Activated T-helper 1 cell treated with anti-CD3 and anti-CD28 coated beads, Interleukin-12 subunit alpha, Interleukin-12 subunit beta, Interleukin-2, Interleukin-4 antibody, amounts not matched to agents 30 ng/mL and 10 ng/mL and 1 ng/mL, durations not matched to agents 14 hours and 24 hours and 36 hours (primary cell): ENCODE data around the gene SLAMF1. TPM values are rescaled to one million over a fixed set of nuclear protein-coding genes. Genes with fewer than 3 reads are reported as not detected.

ENCODE experiments used
- DNase-seq: peaks from one replicate; pipeline ENCODE4 v3.0.0; 2021; ENCODE audit warnings: low spot score
- H3K27ac Mint-ChIP-seq: one replicate; pipeline ENCODE4 v1.8.0; 2021; ENCODE audit warnings: mild to moderate bottlenecking, mixed read lengths
- H3K27me3 Mint-ChIP-seq: one replicate; pipeline ENCODE4 v1.8.0; 2022; ENCODE audit warnings: mild to moderate bottlenecking, moderate library complexity, mixed read lengths; ENCODE audit not compliant: insufficient read depth
- H3K36me3 Mint-ChIP-seq: one replicate; pipeline ENCODE4 v1.8.0; 2021; ENCODE audit warnings: low read depth, mixed read lengths
- H3K4me1 Mint-ChIP-seq: one replicate; pipeline ENCODE4 v1.8.0; 2021; ENCODE audit warnings: low read depth, mixed read lengths
- H3K4me3 Mint-ChIP-seq: one replicate; pipeline ENCODE4 v1.8.0; 2021; ENCODE audit warnings: mild to moderate bottlenecking, moderate library complexity, mixed read lengths
- H3K9me3 Mint-ChIP-seq: one replicate; pipeline ENCODE4 v1.8.0; 2021; ENCODE audit warnings: mixed read lengths
- intact Hi-C: fragments of 100-400 bp; cut with micrococcal nuclease; formaldehyde crosslinking; loops from one replicate; pipeline ENCODE4 v1.15.1; 2024
- total RNA-seq: library from RNA; stranded (reverse); gene quantifications from 2 replicates; pipeline ENCODE4 v1.2.3, GENCODE V29; 2022

Gene SLAMF1
- total RNA-seq, 1 donor from 2014 or later = 118 TPM

DNA sequence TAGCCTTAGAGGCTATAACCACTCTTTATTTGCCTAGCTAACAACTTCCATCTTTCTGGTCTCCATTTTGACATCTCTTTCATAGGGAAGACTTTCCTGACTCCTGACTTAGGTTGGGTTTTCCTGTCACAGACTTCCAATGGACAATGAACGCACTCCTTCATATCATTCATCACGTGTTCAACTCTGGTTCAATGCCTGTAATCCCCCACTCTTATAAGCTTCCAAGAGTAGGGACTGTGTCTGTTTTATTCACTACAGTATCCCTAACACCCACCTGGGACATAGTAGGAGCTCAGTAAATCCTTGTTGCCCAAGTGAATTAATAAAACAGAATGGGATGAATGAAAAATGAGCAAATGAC is 4.6 kb downstream of the SLAMF1 start:
- Mint-ChIP-seq H3K4me1 (peaks cover 77% of the 10 kb centered on the region), H3K4me3 (peak overlapping the region; percentile 98), H3K27ac (peak overlapping the region; percentile 96), H3K9me3 (no peaks in the 10 kb centered on the region), H3K27me3 (no peaks in the 10 kb centered on the region), H3K36me3 (peaks cover 79% of the 10 kb centered on the region)
- intact Hi-C loops = no loop called here
- DNase-seq = no peak

DNA sequence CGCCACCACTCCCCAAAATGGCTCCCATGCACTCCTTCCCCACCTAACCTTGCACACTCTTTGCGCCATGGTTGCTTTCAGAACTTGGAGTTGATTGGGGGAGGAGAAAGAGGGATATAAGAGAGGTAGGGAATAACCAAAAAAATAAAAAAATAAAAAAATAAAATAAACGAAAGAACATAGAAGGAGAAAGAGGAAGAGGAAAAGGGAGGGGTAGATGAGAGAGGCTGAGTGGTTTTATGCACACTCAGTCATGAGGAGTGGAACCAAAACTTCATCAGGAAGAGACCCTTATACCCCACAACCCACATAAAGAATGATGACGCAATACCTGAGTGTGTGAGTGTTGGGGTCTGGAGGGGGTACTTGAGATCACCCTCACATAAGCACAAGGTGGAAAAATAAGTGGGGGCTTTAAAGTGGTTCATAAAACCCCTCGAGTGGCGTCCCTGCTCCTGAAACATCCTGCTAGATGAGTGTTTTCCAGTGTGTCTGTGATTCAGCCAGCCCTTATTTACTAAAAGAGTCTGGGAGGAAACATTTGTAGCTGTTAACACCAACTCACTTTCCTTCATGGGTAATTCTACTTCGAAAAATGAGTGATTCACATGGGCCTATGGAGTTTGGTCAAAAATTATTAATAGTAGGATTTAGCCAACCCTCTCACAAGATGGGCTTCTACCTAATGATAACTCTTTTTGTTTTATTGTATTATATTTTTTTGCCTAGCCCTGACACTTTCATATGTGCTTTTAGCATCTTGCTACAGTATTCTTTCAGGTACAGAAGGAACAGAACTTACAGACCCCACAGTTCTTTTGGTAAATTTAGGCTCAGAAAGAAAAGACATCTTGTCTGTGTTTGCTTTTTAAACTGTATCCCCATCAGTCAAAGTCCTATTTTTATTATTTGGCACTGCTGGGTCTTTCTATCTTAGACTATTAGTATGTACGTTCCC is 5.2 kb downstream of the SLAMF1 start:
- no peak for DNase-seq
- Mint-ChIP-seq H3K4me3 (peak overlapping the region; percentile 98), H3K36me3 (peaks cover 85% of the 10 kb centered on the region)

DNA sequence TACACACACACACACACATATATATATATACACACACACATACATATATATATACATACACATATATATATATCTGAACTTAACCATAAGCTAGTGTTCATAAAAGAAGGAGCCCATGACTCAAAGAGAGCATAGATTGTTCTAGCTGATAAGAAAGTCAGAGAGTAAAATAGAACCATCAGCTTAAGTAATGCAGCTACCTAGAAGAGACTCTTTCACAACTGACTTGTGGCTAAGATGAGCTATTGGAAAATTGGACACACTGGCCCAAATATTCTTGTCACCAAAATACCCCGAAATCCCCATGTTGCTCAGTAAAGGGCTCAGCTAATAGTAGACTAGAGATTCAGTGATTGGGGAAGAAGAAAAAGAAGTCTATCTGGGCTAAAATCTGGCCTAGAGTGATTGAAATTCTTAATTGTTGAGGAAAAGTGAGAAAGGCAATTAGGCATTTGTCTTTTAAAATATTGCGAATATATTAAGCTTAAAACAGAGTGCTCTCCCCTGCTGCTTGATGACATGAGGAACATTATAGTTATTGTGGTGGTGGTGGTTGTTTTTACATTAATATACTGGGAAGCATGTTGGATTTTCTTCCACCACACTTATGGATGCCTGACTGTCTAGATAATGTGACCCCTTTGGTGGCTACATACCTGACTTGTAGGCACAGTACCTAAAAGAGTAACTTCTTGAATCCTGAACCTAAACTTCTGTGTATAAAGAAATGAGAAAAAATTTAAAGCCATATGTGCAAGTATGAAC is 6.3 kb downstream of the SLAMF1 start:
- intact Hi-C loops = loop anchor here (1.0 to 2.0 kb wide), 5 partner anchors 33 to 156 kb away; partner anchors contain the start of genes CD48 and LY9

More for the DNA sequence above, 5.2 kb downstream of the SLAMF1 start:
- intact Hi-C loops = loop anchor here (1.0 to 2.0 kb wide), 2 partner anchors 65 to 70 kb away; partner anchors contain the start of gene CD48
- no peaks in the 10 kb centered on the region for H3K9me3 Mint-ChIP-seq
- H3K27ac Mint-ChIP-seq = peak overlapping the region; percentile 96
- no peaks in the 10 kb centered on the region for H3K27me3 Mint-ChIP-seq
- peaks cover 80% of the 10 kb centered on the region for H3K4me1 Mint-ChIP-seq

DNA sequence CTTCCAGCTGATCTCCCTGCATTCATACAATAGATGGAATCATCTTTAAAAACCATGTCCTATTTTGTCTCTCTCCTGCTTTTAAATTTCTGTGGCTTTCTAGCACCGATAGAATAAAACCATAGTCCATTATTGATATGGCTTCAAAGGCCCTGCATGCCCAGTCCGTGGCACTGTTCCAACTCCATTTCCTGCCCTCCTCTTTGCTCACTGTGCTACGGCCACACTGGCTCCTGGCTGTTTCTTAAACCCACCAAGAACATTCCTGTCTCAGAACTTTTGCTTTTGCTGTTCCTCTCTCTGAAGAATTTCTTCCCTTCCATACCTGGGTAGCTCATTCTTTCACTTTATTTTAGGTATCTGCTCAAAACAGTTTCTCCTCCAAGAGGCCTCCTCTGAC is 7.2 kb downstream of the SLAMF1 start:
- Mint-ChIP-seq H3K27ac (peak overlapping the region; percentile 97), H3K4me1 (peaks cover 93% of the 10 kb centered on the region), H3K9me3 (no peaks in the 10 kb centered on the region), H3K27me3 (no peaks in the 10 kb centered on the region), H3K4me3 (peak overlapping the region; percentile 66), H3K36me3 (peaks cover 85% of the 10 kb centered on the region)
- intact Hi-C loops = loop anchor here (1.0 to 2.0 kb wide), 4 partner anchors 34 to 157 kb away; partner anchors contain the start of gene LY9
- no peak for DNase-seq

More for the DNA sequence above, 6.3 kb downstream of the SLAMF1 start:
- peaks cover 89% of the 10 kb centered on the region for H3K4me1 Mint-ChIP-seq
- H3K36me3 Mint-ChIP-seq = peaks cover 87% of the 10 kb centered on the region
- no peaks in the 10 kb centered on the region for H3K9me3 Mint-ChIP-seq
- no peak for DNase-seq
- H3K27me3 Mint-ChIP-seq = no peaks in the 10 kb centered on the region
- peak overlapping the region; percentile 96 for H3K27ac Mint-ChIP-seq
- peak overlapping the region; percentile 98 for H3K4me3 Mint-ChIP-seq

DNA sequence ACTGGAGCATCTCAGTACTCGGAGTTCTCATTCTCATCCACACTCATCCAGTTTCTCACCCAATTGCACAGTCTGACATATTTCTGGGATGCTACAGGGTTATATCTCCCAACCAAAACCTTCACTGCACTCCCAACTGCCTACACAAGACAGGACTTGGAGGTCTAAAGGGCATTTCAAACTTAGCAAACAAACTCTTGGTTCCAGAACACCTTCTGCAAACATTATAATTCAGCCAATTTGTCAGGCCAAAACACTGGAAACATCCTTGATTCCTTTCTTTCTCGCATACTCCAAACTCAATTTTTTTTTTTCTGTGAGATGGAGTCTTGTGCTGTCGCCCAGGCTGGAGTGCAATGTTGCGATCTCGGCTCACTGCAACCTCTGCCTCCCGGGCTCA is 7.9 kb downstream of the SLAMF1 start:
- Mint-ChIP-seq H3K9me3 (no peaks in the 10 kb centered on the region), H3K27me3 (no peaks in the 10 kb centered on the region), H3K4me1 (peaks cover 93% of the 10 kb centered on the region), H3K4me3 (peak overlapping the region; percentile 66), H3K27ac (peak overlapping the region; percentile 97), H3K36me3 (peaks cover 85% of the 10 kb centered on the region)
- intact Hi-C loops = loop anchor here (1.0 kb wide), 3 partner anchors 8 to 16 kb away; partner anchors contain the start of gene SLAMF1
- no peak for DNase-seq

DNA sequence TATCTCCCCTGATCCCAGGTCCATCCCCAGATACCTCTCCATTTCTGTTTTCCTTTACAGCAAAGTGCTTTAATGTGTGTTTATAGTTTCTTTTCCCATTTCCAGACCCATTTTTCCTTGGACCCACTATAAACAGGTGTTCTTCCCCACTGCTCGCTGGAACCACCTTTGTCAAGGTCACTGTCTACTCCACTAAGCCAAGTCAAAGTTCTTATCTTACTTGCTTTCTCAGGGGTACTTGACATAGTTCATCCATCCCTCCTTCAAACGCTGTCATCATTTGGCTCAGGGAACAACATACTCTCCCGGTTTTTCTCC is 8.3 kb downstream of the SLAMF1 start:
- H3K27me3 Mint-ChIP-seq = no peaks in the 10 kb centered on the region
- H3K9me3 Mint-ChIP-seq = no peaks in the 10 kb centered on the region
- intact Hi-C loops = loop anchor here (1.0 kb wide), 3 partner anchors 9 to 15 kb away; partner anchors contain the start of gene SLAMF1
- peaks cover 85% of the 10 kb centered on the region for H3K36me3 Mint-ChIP-seq
- peak overlapping the region; percentile 66 for H3K4me3 Mint-ChIP-seq
- H3K27ac Mint-ChIP-seq = peak overlapping the region; percentile 97
- no peak for DNase-seq
- peaks cover 93% of the 10 kb centered on the region for H3K4me1 Mint-ChIP-seq

DNA sequence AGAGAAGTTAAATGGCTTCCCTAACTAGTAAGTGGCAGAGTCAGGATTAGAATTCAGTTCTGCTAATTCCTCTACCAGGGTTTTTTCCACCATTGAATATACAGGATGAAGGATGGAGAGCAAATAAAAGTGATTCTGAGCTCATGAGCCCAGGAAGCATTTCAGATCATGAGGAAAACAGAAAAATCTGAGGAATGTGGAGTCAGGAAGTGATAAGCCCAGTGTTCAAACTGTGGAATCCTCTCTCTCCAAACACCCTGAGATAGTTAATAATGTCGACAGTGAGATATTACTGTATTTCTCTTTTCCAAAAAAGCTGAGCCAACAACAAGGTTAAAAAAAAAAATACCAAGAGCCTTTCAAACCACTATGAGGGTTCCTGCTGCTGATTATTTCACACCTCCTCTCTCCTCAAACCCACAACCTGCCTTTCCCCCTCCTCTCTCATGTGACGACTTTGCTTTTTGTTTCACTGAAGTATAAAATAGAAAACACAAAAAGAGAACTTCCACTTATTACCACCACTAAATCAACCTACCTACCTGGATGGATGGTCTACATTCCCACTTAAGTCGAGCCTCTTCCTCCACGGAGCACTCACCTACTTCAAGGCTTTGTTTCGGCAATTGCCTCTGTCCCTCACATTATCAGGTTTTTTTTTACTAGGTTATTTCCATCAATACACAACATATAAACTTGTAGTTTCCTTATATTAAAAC is 8.9 kb downstream of the SLAMF1 start:
- peak overlapping the region; percentile 66 for H3K4me3 Mint-ChIP-seq
- intact Hi-C loops = loop anchor here (1.0 kb wide), 3 partner anchors 9 to 15 kb away; partner anchors contain the start of gene SLAMF1
- peaks cover 85% of the 10 kb centered on the region for H3K36me3 Mint-ChIP-seq
- peak; percentile 64 for DNase-seq
- peaks cover 93% of the 10 kb centered on the region for H3K4me1 Mint-ChIP-seq
- no peaks in the 10 kb centered on the region for H3K27me3 Mint-ChIP-seq
- H3K27ac Mint-ChIP-seq = peak overlapping the region; percentile 97
- H3K9me3 Mint-ChIP-seq = no peaks in the 10 kb centered on the region

DNA sequence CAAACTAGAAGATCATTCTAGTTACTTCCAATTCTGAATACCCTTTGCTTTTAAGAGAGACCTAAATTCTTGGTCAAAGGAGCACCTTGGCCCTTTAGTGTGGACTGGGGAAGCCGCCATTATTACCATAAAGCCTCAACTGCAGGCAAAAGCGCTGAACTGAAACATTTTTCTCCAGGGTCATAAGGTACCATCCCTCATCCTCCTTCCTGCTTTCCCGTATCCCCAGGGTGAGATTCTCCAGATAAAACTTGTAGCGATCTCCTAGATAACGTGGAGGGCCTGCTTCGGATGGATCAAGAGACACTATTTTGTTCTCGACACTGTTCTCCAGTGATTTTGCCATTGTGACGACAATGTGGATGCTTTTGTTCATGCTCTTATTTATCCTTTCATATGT is 9.8 kb downstream of the SLAMF1 start:
- H3K36me3 Mint-ChIP-seq = peaks cover 83% of the 10 kb centered on the region
- intact Hi-C loops = no loop called here
- peak overlapping the region; percentile 97 for H3K27ac Mint-ChIP-seq
- H3K27me3 Mint-ChIP-seq = no peaks in the 10 kb centered on the region
- DNase-seq = no peak
- H3K4me1 Mint-ChIP-seq = peaks cover 91% of the 10 kb centered on the region
- H3K4me3 Mint-ChIP-seq = peak overlapping the region; percentile 66
- no peaks in the 10 kb centered on the region for H3K9me3 Mint-ChIP-seq

DNA sequence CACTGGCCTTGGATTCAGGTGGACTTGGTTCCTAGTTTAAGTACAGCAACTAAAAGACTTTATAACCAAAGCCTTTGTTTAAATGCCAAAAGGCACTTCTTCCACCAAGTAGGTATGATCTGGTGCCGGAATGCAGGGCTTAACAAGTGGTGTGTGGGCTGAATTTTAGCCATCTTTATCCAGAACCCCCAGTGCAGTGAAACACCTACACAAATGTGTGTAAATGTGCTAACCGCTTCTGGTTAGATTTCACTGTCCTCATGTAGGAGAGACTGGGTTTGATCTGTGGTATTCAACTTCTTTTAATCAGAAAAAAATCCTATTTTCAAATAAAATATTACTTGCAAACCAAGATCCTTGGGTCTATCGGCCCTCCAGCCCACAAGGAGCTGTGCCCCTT is 10.3 kb downstream of the SLAMF1 start:
- Mint-ChIP-seq H3K9me3 (no peaks in the 10 kb centered on the region), H3K4me3 (peak overlapping the region; percentile 66), H3K27me3 (no peaks in the 10 kb centered on the region), H3K36me3 (peaks cover 86% of the 10 kb centered on the region), H3K4me1 (peaks cover 91% of the 10 kb centered on the region), H3K27ac (peak overlapping the region; percentile 77)
- DNase-seq = no peak
- intact Hi-C loops = no loop called here

DNA sequence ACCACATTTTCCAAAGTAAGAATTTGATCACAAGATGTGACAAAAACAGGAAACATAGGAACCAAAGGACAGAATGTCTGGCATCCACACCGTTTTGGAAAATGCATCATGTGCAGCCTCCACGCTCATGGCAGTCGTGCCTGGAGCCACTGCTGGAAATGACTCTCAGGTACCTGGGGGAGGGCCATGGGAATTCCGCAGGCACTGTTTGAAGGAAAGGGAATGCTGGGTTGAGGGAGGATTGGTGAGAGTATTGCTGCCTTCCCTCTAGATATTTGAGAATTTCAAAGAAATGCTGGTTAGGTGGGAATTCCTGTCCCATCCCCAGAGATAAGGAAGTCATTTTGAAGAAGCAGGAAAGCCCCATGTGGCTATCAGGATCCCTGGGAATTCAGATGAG is 10.8 kb downstream of the SLAMF1 start:
- intact Hi-C loops = no loop called here
- peaks cover 88% of the 10 kb centered on the region for H3K36me3 Mint-ChIP-seq
- H3K4me3 Mint-ChIP-seq = peak overlapping the region; percentile 32

DNA sequence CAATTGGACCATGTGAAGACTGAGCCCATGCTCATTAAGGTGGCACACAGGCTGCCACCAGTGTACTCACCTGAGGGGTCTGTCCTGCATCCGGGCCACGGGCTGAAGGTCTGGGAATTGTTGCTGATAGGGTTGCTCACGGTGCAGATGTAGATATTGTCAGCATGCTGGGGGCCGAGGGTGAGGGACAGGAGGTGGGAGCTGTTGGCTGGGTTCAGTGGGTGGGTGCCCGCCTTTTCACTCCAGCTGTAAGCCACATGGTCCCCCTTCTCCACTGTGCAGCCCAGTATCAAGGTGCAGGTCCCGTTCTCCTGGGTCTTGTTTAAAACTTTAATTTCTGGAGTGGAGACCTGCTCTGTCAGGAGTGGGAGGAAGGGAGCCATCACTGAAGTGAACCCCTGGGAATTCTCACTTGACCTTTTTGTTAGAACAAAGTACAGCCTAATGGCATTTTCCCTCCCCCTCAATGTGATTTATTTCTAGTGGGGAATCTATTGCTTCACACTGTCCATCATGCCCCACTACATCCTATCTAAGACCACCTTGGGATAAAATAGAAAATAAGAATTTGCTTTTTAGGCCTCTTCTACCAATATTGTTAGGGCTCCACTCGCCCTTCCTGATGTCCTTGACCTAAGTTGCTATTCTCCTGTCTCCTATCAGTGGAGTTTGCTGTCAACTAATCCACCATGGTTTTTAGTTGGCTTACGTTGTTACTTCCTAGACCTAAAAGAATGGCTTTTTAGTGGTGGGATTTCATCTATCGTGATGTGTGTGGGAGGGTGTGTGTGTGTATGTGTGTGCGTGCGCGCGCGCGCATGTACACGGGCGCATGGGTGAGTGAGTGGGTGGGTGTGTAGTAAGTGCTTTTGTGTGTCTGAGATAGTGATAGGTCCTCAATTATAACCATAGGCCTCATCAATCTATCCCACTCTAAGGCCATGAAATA is 12.0 kb downstream of the SLAMF1 start:
- Mint-ChIP-seq H3K9me3 (no peaks in the 10 kb centered on the region), H3K36me3 (peaks cover 92% of the 10 kb centered on the region), H3K27me3 (no peaks in the 10 kb centered on the region), H3K4me1 (peaks cover 95% of the 10 kb centered on the region), H3K4me3 (peak overlapping the region; percentile 51), H3K27ac (peak overlapping the region; percentile 93)
- intact Hi-C loops = no loop called here
- no peak for DNase-seq

More for the DNA sequence above, 10.8 kb downstream of the SLAMF1 start:
- H3K4me1 Mint-ChIP-seq = peaks cover 93% of the 10 kb centered on the region
- no peaks in the 10 kb centered on the region for H3K27me3 Mint-ChIP-seq
- H3K27ac Mint-ChIP-seq = peak overlapping the region; percentile 77
- H3K9me3 Mint-ChIP-seq = no peaks in the 10 kb centered on the region
- DNase-seq = no peak
